PC-9 (cell line): ENCODE results near the gene RFTN1. TPM values are rescaled to one million over a fixed set of nuclear protein-coding genes. Genes with fewer than 3 reads are reported as not detected.

ENCODE experiments used
- BruUV-seq: library from RNA; stranded (reverse); fragments of 400-500 nt; replicated peaks from 2 replicates; lab custom pipeline; 2021; lab: Mats Ljungman, UMichigan
- CTCF ChIA-PET: fragments of 300-600 bp; sonication (Branson Sonifier 250); formaldehyde crosslinking; loops from one replicate; lab custom pipeline; 2022; ENCODE audit warnings: antibody characterized with exemption; lab: Charles Lee
- POLR2A ChIA-PET: fragments of 300-600 bp; sonication (Branson Sonifier 250); formaldehyde crosslinking; loops from one replicate; lab custom pipeline; 2022; ENCODE audit warnings: antibody characterized with exemption; ENCODE audit not compliant: unreplicated experiment; lab: Charles Lee
- DNase-seq, 2 experiments: peaks; one replicate each; pipeline versions ENCODE4 v3.0.0 to v3.0.0-alpha.2; 2015 to 2022; ENCODE audit warnings: mixed read lengths in 1 of 2
- H2AFZ ChIP-seq: fragments of 200-600 bp; sonication (generic); 2 replicates; pipeline ENCODE4 v1.8.1; 2017; ENCODE audit warnings: antibody characterized with exemption
- H3F3A ChIP-seq: fragments of 200-600 bp; sonication (generic); 2 replicates; pipeline ENCODE4 v1.8.1; 2017; ENCODE audit warnings: antibody characterized with exemption, mild to moderate bottlenecking, low read depth; ENCODE audit not compliant: insufficient read depth
- H3K27ac ChIP-seq: fragments of 200-600 bp; sonication (generic); 2 replicates; pipeline ENCODE4 v1.6.1; 2016; ENCODE audit warnings: mixed run types
- H3K27me3 ChIP-seq: fragments of 200-600 bp; sonication (generic); 2 replicates; pipeline ENCODE4 v1.6.1; 2016; ENCODE audit warnings: low read depth, mixed run types; ENCODE audit not compliant: insufficient read depth
- H3K36me3 ChIP-seq: fragments of 200-600 bp; sonication (generic); 2 replicates; pipeline ENCODE4 v1.6.1; 2016; ENCODE audit warnings: low read depth, mixed run types
- H3K4me1 ChIP-seq: fragments of 200-600 bp; sonication (generic); replicated peaks from 2 replicates; pipeline ENCODE4 v1.6.1; 2016; ENCODE audit warnings: mixed run types; ENCODE audit not compliant: insufficient read depth
- H3K4me2 ChIP-seq: fragments of 200-600 bp; sonication (generic); 2 replicates; pipeline ENCODE4 v1.6.1; 2017; ENCODE audit warnings: mixed run types
- H3K4me3 ChIP-seq: fragments of 200-600 bp; sonication (generic); 2 replicates; pipeline ENCODE4 v1.6.1; 2016; ENCODE audit warnings: mixed run types
- H3K79me2 ChIP-seq: fragments of 200-600 bp; sonication (generic); 2 replicates; pipeline ENCODE4 v1.6.1; 2017; ENCODE audit warnings: low read depth, mixed run types
- H3K9me2 ChIP-seq: fragments of 200-600 bp; sonication (generic); 2 replicates; pipeline ENCODE4 v1.8.1; 2017; ENCODE audit warnings: mild to moderate bottlenecking; ENCODE audit not compliant: insufficient read depth
- H3K9me3 ChIP-seq: fragments of 200-600 bp; sonication (generic); 2 replicates; pipeline ENCODE4 v1.8.1; 2016; ENCODE audit warnings: low read depth; ENCODE audit not compliant: insufficient read depth
- H4K20me1 ChIP-seq: fragments of 200-600 bp; sonication (generic); 2 replicates; pipeline ENCODE4 v1.8.1; 2017; ENCODE audit not compliant: insufficient read depth
- EZH2 ChIP-seq: fragments of 200-600 bp; sonication (generic); IDR thresholded peaks from 2 replicates; pipeline ENCODE4 v1.8.0; 2017; ENCODE audit warnings: antibody characterized with exemption, low read depth
- intact Hi-C: fragments of 100-400 bp; cut with micrococcal nuclease; formaldehyde crosslinking; loops from one replicate; pipeline ENCODE4 v1.10.0; 2022; ENCODE audit not compliant: unreplicated experiment
- total RNA-seq: library from RNA; stranded (reverse); gene quantifications from 2 replicates; pipeline ENCODE4 v1.2.3, GENCODE V29; 2021
- TF ChIP-seq, protein P1 (sequence below): fragments of 200-600 bp; sonication (generic); conservative IDR thresholded peaks from 2 replicates; pipeline ENCODE4 v1.6.1; 2017; ENCODE audit warnings: mixed run types, antibody characterized with exemption, mild to moderate bottlenecking, moderate library complexity

Gene RFTN1
- total RNA-seq, 1 experiment from 2014 or later = 0.41 TPM

DNA sequence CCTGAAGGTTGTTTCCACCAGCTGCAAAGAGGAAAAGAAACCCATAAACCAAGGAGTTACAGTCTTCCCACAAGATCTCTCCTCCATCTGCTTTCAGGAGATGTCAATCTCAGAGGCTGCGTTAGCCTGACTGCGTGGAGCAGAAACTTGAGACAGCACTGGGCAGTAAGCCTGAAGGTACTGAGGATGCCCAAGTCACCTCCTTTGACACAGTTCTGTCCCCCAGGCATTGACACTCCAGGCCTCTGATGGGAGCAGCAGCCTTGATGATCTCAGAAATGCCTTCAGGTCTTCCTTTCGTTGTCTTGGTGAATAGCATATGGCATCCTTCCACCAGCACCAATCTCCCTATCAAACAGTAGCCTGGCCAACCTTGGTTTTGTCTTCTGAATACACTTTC lies 159.2 kb downstream of the RFTN1 start:
- DNase-seq = no peak
- H3K79me2 ChIP-seq = no peaks in the 10 kb centered on the region
- H3K4me1 ChIP-seq = peaks cover 9% of the 10 kb centered on the region
- H3F3A ChIP-seq = no peaks in the 10 kb centered on the region
- no peaks in the 10 kb centered on the region for H3K27me3 ChIP-seq
- ChIA-PET CTCF (no interaction called here), POLR2A (no interaction called here)
- H3K9me2 ChIP-seq = no peaks in the 10 kb centered on the region
- intact Hi-C loops = no loop called here
- no peaks in the 10 kb centered on the region for H3K36me3 ChIP-seq
- no peak overlapping the region for H2AFZ ChIP-seq
- no peaks in the 10 kb centered on the region for H4K20me1 ChIP-seq
- BruUV-seq = no TSS peak
- no peak overlapping the region for H3K27ac ChIP-seq
- TF ChIP-seq, protein P1, sequence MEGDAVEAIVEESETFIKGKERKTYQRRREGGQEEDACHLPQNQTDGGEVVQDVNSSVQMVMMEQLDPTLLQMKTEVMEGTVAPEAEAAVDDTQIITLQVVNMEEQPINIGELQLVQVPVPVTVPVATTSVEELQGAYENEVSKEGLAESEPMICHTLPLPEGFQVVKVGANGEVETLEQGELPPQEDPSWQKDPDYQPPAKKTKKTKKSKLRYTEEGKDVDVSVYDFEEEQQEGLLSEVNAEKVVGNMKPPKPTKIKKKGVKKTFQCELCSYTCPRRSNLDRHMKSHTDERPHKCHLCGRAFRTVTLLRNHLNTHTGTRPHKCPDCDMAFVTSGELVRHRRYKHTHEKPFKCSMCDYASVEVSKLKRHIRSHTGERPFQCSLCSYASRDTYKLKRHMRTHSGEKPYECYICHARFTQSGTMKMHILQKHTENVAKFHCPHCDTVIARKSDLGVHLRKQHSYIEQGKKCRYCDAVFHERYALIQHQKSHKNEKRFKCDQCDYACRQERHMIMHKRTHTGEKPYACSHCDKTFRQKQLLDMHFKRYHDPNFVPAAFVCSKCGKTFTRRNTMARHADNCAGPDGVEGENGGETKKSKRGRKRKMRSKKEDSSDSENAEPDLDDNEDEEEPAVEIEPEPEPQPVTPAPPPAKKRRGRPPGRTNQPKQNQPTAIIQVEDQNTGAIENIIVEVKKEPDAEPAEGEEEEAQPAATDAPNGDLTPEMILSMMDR = no peak
- no peak for TF ChIP-seq EZH2
- no peak overlapping the region for H3K4me2 ChIP-seq
- no peaks in the 10 kb centered on the region for H3K9me3 ChIP-seq
- no peak overlapping the region for H3K4me3 ChIP-seq

DNA sequence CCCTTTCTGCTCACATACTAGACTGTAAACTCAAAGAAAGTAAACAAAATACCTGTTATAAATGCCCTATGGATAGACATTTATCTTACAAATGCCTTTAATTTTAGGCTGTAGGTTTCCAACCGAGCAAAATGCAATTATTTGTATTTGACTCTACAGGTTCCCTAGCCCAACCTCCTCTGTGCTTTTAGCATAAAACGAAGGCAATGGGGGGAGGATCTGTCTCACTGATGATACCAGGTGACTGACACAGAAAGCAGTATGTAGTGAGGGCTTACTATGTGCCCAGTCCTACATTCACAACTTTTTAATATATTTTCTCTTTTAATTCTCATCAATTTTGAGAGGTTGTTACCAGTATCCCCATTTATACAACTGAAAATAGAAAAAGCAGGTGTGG lies 161.1 kb downstream of the RFTN1 start:
- DNase-seq = no peak
- POLR2A ChIA-PET = no interaction called here
- H3K4me3 ChIP-seq = no peak overlapping the region
- no peak overlapping the region for H2AFZ ChIP-seq
- H3K36me3 ChIP-seq = no peaks in the 10 kb centered on the region
- H3K4me1 ChIP-seq = peaks cover 9% of the 10 kb centered on the region
- no peaks in the 10 kb centered on the region for H3K27me3 ChIP-seq
- no peak for TF ChIP-seq EZH2
- TF ChIP-seq, protein P1 = no peak
- no peaks in the 10 kb centered on the region for H4K20me1 ChIP-seq
- CTCF ChIA-PET = no interaction called here
- no peak overlapping the region for H3K27ac ChIP-seq
- BruUV-seq = no TSS peak
- intact Hi-C loops = no loop called here
- H3F3A ChIP-seq = no peaks in the 10 kb centered on the region
- H3K4me2 ChIP-seq = no peak overlapping the region
- H3K9me3 ChIP-seq = 0 out of 2 replicates have a peak, but pooled peaks cover 2% of the 10 kb centered on the region
- no peaks in the 10 kb centered on the region for H3K9me2 ChIP-seq
- H3K79me2 ChIP-seq = no peaks in the 10 kb centered on the region

DNA sequence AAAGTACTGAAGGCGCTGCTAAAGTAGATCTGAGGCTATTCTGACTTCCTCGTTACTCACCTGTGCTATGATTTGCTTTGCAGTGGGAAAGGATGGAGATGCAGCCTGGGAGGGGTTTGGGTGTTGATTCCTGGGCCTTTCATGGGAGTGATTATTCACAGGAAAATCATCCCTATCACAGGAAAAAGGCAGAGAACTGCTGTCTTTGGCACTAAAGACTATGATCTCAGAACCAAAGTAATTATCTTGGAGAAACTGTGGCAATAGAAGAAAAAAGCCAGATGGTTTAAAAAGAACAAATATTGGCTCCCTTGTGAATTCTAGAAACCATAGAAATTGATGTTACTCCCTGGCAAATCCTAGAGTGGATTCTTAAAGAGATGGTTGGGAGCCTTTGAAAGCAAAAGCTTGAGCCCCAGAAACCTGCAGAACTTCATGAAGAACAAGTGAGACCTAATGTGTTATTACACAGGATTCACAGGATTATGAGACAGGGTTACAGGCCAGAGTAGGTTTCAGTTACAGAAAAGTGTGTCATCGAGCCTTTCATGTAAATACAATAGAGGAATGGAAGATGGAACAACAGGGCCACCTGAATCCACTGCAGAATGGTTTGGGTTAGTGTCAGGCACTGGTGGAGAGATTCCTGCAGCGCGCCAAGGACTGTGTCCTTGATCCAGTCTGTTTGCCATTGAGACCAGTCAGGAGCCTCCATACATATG lies 162.7 kb downstream of the RFTN1 start:
- CTCF ChIA-PET = interaction anchor here (0.7 kb wide), 1 partner anchor 200 kb away, joined by 3 read pairs; no protein-coding TSS in a partner anchor
- H3K4me1 ChIP-seq = peaks cover 9% of the 10 kb centered on the region
- no peaks in the 10 kb centered on the region for H3K27me3 ChIP-seq
- POLR2A ChIA-PET = interaction anchor here (0.7 kb wide), 1 partner anchor 9 kb away, joined by 6 read pairs; no protein-coding TSS in a partner anchor
- BruUV-seq = no TSS peak
- DNase-seq = no peak
- H3K36me3 ChIP-seq = no peaks in the 10 kb centered on the region
- H4K20me1 ChIP-seq = no peaks in the 10 kb centered on the region
- 0 out of 2 replicates have a peak, but pooled peaks cover 2% of the 10 kb centered on the region for H3K9me3 ChIP-seq
- intact Hi-C loops = no loop called here
- no peak overlapping the region for H2AFZ ChIP-seq
- no peaks in the 10 kb centered on the region for H3K79me2 ChIP-seq
- H3K9me2 ChIP-seq = no peaks in the 10 kb centered on the region
- TF ChIP-seq, protein P1 = no peak
- no peak for TF ChIP-seq EZH2
- no peak overlapping the region for H3K4me2 ChIP-seq
- H3F3A ChIP-seq = no peaks in the 10 kb centered on the region
- H3K4me3 ChIP-seq = no peak overlapping the region
- H3K27ac ChIP-seq = no peak overlapping the region
